GM12878 (cell line): ENCODE measurements around the gene BBS12. TPM values are rescaled to one million over a fixed set of nuclear protein-coding genes. Genes with fewer than 3 reads are reported as not detected.

Source experiments
- ATAC-seq: fragments of 200-7000 bp; cut with Tn5 transposase; 3 replicates; pipeline ENCODE4 v1.9.1; 2020; ENCODE audit warnings: mild to moderate bottlenecking, moderate library complexity
- BruUV-seq: library from RNA; stranded (reverse); fragments of 400-500 nt; replicated peaks from 2 replicates; lab custom pipeline; 2021; lab: Mats Ljungman, UMichigan
- CTCF ChIA-PET: fragments of 300-600 bp; sonication (Branson Sonifier 250); formaldehyde crosslinking; extraction: SDS; loops from one replicate; lab custom pipeline; 2021; ENCODE audit warnings: inconsistent platforms; lab: Yijun Ruan, JAX
- POLR2A ChIA-PET: fragments of 350-600 bp; formaldehyde crosslinking; extraction: SDS; loops from one replicate; lab custom pipeline; 2021; ENCODE audit warnings: inconsistent platforms; lab: Charles Lee
- RAD21 ChIA-PET: fragments of 300-600 bp; sonication (Branson Sonifier 250); formaldehyde crosslinking; loops from one replicate; lab custom pipeline; 2023; ENCODE audit warnings: antibody characterized with exemption; ENCODE audit not compliant: unreplicated experiment; lab: Charles Lee
- SMC1A ChIA-PET: fragments of 300-600 bp; sonication (Branson Sonifier 250); formaldehyde crosslinking; loops from one replicate; lab custom pipeline; 2023; ENCODE audit not compliant: unreplicated experiment, uncharacterized antibody; lab: Charles Lee
- DNase-seq: peaks from one replicate; pipeline ENCODE4 v3.0.0-alpha.2; 2011; ENCODE audit warnings: low read depth, low spot score
- FAIRE-seq: peaks from 3 replicates; lab custom pipeline; 2011; peaks lifted over from hg19 to GRCh38; lab: Jason Lieb, UNC
- H2AFZ ChIP-seq: 2 replicates; pipeline ENCODE4 v1.6.0; 2011; ENCODE audit warnings: low read depth, low read length, control low read depth; ENCODE audit not compliant: control insufficient read depth
- H3K27ac ChIP-seq: 2 replicates; pipeline ENCODE4 v1.5.1; 2011; ENCODE audit warnings: control low read depth; ENCODE audit not compliant: control insufficient read depth, insufficient read depth
- H3K27me3 ChIP-seq, 2 experiments: replicated peaks in 1 of 2; 2 replicates each; pipeline versions ENCODE4 v1.6.0 to v1.6.1; 2011; ENCODE audit warnings: low read length in 1 of 2; ENCODE audit not compliant: control insufficient read depth in 2 of 2, insufficient read depth in 2 of 2
- H3K36me3 ChIP-seq, 2 experiments: 2 replicates each; pipeline ENCODE4 v1.5.1; 2011; ENCODE audit warnings: low read length in 1 of 2; ENCODE audit not compliant: control insufficient read depth in 2 of 2, insufficient read depth in 2 of 2
- H3K4me1 ChIP-seq: 2 replicates; pipeline ENCODE4 v1.6.1; 2011; ENCODE audit warnings: mild to moderate bottlenecking, low read length, moderate library complexity, mixed read lengths; ENCODE audit not compliant: control insufficient read depth, insufficient read depth
- H3K4me2 ChIP-seq: 2 replicates; pipeline ENCODE4 v1.6.0; 2011; ENCODE audit warnings: control low read depth; ENCODE audit not compliant: control insufficient read depth, insufficient read depth
- H3K4me3 ChIP-seq: fragments of 200-600 bp; sonication (generic); 2 replicates; pipeline ENCODE4 v1.5.1; 2016
- H3K79me2 ChIP-seq: 2 replicates; pipeline ENCODE4 v1.6.0; 2011; ENCODE audit warnings: low read length; ENCODE audit not compliant: control insufficient read depth, insufficient read depth
- H3K9ac ChIP-seq: 2 replicates; pipeline ENCODE4 v1.8.0; 2011; ENCODE audit warnings: low read length, control low read depth, mixed read lengths; ENCODE audit not compliant: control insufficient read depth, insufficient read depth
- H3K9me3 ChIP-seq: replicated peaks from 3 replicates; pipeline ENCODE4 v1.5.1; 2011; ENCODE audit warnings: mild to moderate bottlenecking, low read length; ENCODE audit not compliant: control insufficient read depth, insufficient read depth
- H4K20me1 ChIP-seq: 2 replicates; pipeline ENCODE4 v1.6.0; 2011; ENCODE audit not compliant: control insufficient read depth, insufficient read depth
- ATF2 ChIP-seq: IDR thresholded peaks from 2 replicates; pipeline ENCODE4 v1.6.1; 2012; ENCODE audit warnings: low read length, inconsistent platforms
- CEBPZ ChIP-seq: fragments of 150-350 bp; IDR thresholded peaks from 2 replicates; pipeline ENCODE4 v1.6.1; 2016; ENCODE audit warnings: low read depth, low read length
- PBX3 ChIP-seq: IDR thresholded peaks from 2 replicates; pipeline ENCODE4 v1.6.1; 2011; ENCODE audit warnings: mild to moderate bottlenecking, low read depth, low read length, moderate library complexity; ENCODE audit not compliant: insufficient replicate concordance
- WGBS: methylation state at CpG from one replicate; pipeline ENCODE4 v1.1.6; 2016; ENCODE audit warnings: low lambda C conversion rate; ENCODE audit not compliant: insufficient replicate concordance, insufficient coverage; ENCODE audit errors: missing lambda C conversion rate; 5-methylcytosine and 5-hydroxymethylcytosine counted together
- in situ Hi-C: fragments of 300-500 bp; cut with MboI; formaldehyde crosslinking; loops from 9 replicates; pipeline ENCODE4 v1.14.3; 2018; ENCODE audit warnings: mixed read lengths
- intact Hi-C: fragments of 100-400 bp; cut with micrococcal nuclease; formaldehyde crosslinking; loops from one replicate; pipeline ENCODE4 v1.14.2; 2022; ENCODE audit not compliant: unreplicated experiment
- polyA plus RNA-seq, 11 experiments: library from polyadenylated mRNA; depleted of rRNA in 4 of 11; unstranded in 6 of 11; stranded (reverse) in 5 of 11; fragments of >200 nt; fragmentation: Nextera tagmentation in 4 of 11; fragmentation: Illumina TruSeq in 1 of 11; extraction: Ambion mirVana in 4 of 11; extraction: Trizol in 1 of 11; gene quantifications; 1 replicate in 1 of 11; 2 replicates in 10 of 11; pipeline versions ENCODE4 v1.2.1 to v1.2.3, GENCODE V29; 2011 to 2016; ENCODE audit warnings: inconsistent platforms in 2 of 11, missing spikeins in 2 of 11, low read depth in 1 of 11
- total RNA-seq, 4 experiments: library from RNA; depleted of rRNA in 3 of 4; stranded (reverse); fragments of >200 nt in 3 of 4; fragmentation: Illumina TruSeq in 1 of 4; extraction: Trizol in 1 of 4; gene quantifications; 2 replicates each; pipeline versions ENCODE4 v1.2.1 to v1.2.3, GENCODE V29; 2013 to 2021

BBS12 gene
- total and polyA plus RNA-seq, 10 of the 15 experiments (the other 5 are each of a cell fraction or from before 2014, with no cell fraction given), result 0.15 to 0.63 (median 0.42) TPM

GRCh38 chr4:122705009-122705408 lies 27.5 kb upstream of the BBS12 start:
- ChIA-PET CTCF (interaction anchor here (0.5 to 1.9 kb wide), 4 partner anchors 12 to 40 kb away, joined by 3 to 5 read pairs (median 3); partner anchors contain the start of gene BBS12), RAD21 (no interaction called here), SMC1A (interaction anchor here (1.1 kb wide), 1 partner anchor 63 kb away, joined by 3 read pairs; no protein-coding TSS in a partner anchor), POLR2A (no interaction called here)
- Histone ChIP-seq H3K27ac (no peak overlapping the region), H3K9ac (no peak overlapping the region), H3K79me2 (no peaks in the 10 kb centered on the region), H3K9me3 (no peaks in the 10 kb centered on the region), H2AFZ (no peak overlapping the region), H3K36me3 (no peaks in the 10 kb centered on the region), H3K4me3 (no peak overlapping the region), H4K20me1 (no peaks in the 10 kb centered on the region), H3K4me1 (peaks cover 7% of the 10 kb centered on the region), H3K27me3 (no peaks in the 10 kb centered on the region; a peak in 1 of 4 replicates), H3K4me2 (no peak overlapping the region)
- intact Hi-C loops, result no loop called here
- DNase-seq, result no peak
- no peak for TF ChIP-seq CEBPZ
- TF ChIP-seq PBX3, result no peak
- TF ChIP-seq ATF2, result peak; percentile 12; the same call in 1 of the 2 replicates
- FAIRE-seq, result no peak
- WGBS, result 22% methylated on average over 4 of the region's 4 CpGs
- no peak for ATAC-seq
- in situ Hi-C loops, result no loop called here
- BruUV-seq, result no TSS peak
